GM18951 (cell line): Measurements from ENCODE around the gene BRAF.
"Not testable (repeated sequence)": the region's sequence is repeated elsewhere in the genome, so short reads cannot be mapped to it uniquely, and the experiment has no call there.

Source experiments
- POLR2A ChIP-seq: IDR thresholded peaks from 4 replicates; pipeline ENCODE4 v1.6.1; 2011; ENCODE audit warnings: mild to moderate bottlenecking; ENCODE audit not compliant: insufficient read length, insufficient read depth; ENCODE audit errors: extremely low read depth
- in situ Hi-C: fragments of 300-500 bp; cut with MboI; formaldehyde crosslinking; loops from one replicate; pipeline ENCODE4 v1.12.0; 2022; ENCODE audit warnings: low sequenced_read_pairs, mixed read lengths, inconsistent platforms; ENCODE audit not compliant: unreplicated experiment

BRAF gene

DNA sequence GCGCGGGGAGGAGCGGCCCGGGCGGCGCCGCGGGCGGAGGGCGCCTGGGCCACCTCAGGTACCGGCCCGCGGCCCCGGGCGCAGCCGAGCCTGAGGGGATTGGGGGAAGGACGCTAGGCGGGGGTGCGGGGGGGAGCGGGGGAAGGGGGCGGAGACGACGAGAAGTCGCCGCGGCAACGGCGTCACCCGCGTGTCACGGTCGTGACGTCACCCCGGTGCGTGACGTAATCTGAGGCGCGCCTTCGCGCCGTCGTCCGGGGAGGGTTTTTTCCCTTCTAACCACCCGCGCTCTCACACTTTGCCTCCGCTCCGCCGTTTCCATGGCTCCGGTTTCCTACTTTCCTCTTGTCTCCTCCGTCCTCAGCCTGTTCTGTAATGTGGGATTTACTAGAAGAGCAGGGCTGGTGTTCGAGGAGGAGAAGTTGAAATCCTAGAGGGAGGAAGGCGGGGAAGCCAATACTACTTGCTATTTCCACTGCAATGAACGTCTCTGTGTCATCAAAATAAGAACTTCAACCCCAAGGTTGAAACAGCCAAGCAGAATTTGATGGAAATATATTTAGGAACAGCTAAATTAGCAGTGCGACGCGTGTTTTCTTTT is at the start of gene BRAF:
TSS of gene BRAF (minus strand) at position 109 of the 601 bp plus-strand sequence. CDS start 226 bp downstream, outside the sequence.
- in situ Hi-C loops = no loop called here

DNA sequence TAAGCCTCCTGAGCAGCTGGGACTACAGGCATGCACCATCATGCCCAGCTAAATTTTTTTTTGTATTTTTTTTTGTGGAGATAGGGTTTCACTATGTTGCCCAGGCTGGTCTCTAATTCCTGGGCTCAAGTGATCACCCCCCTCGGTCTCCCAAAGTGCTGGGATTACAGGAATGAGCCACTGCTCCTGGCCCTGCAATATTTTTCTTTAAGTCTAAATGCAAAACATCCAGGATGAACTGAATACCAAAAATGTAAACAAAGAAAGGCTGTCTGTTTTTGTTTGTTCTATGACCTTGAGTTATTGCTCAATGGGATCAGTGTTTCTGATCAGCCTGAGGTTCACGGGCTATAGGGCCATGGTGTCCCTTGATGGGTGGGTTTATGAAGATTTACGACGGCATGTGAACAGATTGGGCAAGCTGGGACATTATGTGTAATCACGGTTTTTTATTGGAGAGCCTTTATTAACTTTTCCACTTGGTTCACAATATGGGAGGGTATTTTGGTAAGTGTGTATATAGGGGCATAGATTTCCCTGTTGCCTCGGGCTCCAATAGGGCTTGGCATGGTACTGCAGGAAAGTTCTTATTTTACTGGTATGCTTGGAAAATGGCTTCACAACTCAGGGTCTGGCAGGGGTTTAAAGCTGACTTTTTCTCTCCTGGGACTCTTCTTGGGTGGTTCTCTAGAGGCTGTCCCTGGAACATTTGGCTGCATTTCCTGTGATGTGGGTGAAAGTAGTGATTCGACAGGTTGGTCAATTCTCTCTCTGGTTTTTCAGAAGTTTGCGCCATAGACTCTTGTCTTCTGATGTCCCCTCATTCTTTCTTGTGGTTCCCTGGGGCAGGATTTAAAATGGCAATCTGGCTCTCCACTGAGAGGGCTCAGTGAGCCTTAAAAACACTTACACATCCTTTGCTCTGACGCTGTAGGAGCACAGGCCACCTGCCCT is 48.4 kb upstream of the BRAF start:
- in situ Hi-C loops = no loop called here
- TF ChIP-seq POLR2A = no peak

More for the DNA sequence above, at the start of gene BRAF:
- TF ChIP-seq POLR2A = peak; percentile 25

DNA sequence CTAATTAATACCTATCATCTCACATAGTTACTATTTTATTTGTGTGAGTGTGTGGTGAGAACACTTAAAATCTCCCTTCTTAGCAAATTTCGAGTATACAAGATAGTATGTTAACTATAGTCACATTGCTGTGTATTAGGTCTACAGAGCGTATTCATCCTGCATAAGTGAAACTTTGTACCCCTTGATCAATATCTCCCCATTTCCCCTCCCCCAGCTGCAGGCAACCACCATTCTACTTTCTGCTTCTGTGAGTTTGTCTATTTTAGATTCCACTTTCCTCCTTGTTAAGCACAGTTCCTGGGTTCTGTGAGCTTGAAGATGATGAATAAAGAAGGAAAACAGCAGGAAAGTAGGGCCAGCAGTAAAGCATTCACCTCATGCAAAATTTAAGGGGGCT is 47.6 kb upstream of the BRAF start:
- in situ Hi-C loops = no loop called here
- no peak for TF ChIP-seq POLR2A

DNA sequence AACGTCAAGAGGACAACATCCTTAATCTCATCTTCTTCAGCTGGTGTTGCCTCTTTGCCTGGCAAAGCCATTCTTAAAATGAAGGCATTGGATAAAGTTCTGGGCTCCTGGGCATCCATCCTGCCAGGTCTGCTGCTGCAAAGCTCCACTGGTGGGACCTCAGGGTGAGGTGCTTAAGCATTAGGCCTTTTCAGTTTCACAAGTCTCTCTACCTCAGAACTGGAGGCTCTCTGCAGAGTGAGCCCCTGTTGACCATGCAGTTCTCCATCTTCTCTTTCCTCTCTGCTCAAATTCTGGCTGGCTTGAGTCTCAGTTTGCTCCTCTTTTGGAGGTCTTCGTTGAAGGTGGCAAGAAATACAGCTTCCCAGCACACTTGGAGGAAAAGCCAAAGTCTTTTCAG is 42.7 kb upstream of the BRAF start:
- in situ Hi-C loops = no loop called here
- TF ChIP-seq POLR2A = no peak

DNA sequence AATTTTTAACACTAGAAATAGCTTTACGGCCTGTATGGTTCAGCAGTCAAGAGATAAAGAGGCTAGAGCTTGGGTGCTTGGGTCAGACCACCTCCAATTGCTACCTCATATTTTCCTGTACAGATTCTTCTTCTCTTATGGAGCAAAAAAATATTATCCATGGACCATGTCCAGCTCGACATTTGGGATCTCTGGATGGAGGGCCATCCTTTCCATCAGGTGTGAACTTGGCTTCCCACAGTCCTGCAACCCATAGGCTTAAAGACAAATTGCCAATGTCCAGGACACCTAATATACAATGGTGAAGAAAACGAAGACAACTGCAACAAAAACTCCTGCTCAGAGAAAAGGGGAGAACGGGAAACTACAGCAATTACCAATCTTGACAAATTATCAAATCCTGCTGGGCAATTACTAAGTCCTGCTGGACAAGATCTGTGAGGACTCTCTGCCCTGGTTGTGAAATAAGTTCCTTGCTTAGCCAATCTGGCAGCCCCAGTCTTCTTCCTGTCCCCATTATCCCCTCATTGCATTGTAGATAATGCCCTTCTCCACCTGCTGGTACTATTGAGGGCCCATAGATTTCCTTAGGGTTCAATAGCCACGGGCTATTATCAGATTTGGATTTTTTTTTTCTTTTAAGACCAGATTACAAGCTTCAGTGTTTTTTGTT is 42.0 kb upstream of the BRAF start:
- in situ Hi-C loops = no loop called here
- no peak for TF ChIP-seq POLR2A

DNA sequence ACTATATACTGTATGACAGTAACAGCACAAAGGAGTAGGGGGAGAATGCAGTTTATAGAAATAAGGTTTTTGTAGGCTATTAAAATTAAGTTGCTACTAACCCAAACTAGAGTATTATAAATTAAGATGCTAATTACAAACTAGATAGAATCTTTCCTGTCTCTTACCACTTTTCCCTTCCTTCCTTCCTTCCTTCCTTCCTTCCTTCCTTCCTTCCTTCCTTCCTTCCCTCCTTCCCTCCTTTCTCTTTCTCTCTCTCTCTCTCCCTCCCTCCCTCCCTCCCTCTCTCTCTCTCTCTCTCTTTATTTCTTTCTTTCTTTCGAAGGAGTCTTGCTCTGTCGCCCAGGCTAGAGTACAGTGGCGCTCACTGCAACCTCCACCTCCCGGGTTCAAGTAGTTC is 36.4 kb upstream of the BRAF start:
- in situ Hi-C loops = no loop called here
- TF ChIP-seq POLR2A = no peak

DNA sequence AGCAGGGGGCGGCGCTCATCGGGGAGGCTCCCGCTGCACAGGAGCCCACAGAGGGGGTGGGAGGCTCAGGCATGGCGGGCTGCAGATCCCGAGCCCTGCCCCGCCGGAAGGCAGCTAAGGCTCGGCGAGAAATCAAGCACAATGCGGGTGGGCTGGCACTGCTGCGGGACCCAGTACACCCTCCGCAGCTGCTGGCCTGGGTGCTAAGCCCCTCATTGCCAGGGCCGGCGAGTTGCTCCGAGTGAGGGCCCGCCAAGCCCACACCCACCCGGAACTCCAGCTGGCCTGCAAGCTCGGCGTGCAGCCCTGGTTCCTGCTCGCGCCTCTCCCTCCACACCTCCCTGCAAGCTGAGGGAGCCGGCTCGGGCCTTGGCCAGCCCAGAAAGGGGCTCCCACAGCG is 32.3 kb upstream of the BRAF start:
- in situ Hi-C loops = not testable (repeated sequence)

DNA sequence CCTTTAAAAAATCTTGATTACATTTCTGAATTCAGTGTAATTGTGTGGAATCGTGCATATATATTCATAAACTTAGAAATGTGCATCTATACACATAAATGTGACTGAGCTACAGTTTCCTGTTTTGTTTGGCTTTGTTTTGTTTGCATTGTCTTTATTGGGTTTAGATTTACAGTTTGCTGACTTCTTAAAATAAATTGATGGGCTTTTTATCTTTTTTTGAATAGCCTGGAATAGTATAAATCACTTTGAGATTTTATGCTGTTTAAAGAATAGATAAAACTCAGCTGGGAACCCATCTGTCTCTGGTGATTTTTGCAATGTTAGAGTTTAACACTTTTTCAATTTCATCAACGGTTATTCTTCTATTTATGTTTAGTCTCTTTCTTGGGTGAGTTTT is 21.2 kb upstream of the BRAF start:
- in situ Hi-C loops = no loop called here
- TF ChIP-seq POLR2A = no peak

DNA sequence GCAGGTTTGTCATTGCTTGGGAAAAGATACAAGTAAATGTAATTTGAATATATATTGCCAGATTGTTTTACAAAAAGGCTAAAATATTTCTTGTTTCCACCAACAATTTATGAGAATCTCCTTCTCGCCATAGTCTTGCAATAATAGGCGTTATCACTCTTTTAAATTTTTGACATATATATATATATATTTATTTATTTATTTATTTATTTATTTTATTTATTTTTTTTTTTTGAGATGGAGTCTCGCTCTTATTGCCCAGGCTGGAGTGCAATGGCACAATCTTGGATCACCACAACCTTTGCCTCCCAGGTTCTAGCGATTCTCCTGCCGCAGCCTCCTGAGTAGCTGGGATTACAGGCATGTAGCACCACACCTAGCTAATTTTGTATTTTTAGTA is 17.5 kb upstream of the BRAF start:
- in situ Hi-C loops = not testable (repeated sequence)

DNA sequence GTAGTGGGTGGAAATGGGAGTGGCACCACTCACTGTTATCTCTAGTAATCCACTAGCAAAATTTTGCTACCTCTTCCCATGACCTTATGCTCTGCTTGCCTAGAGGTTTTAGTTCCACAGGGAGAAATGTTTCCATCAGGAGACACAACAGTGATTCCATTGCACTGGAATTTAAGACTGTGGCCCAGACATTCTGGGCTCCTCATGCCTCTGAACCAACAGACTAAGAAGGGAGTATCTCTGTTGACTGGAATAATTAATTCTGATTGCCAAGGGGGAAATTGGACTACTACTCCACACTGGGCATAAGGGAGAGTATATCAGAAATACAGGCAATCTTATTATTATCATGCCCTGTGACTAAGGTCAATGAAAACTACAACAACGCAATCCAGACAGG is 16.2 kb upstream of the BRAF start:
- in situ Hi-C loops = no loop called here
- no peak for TF ChIP-seq POLR2A

DNA sequence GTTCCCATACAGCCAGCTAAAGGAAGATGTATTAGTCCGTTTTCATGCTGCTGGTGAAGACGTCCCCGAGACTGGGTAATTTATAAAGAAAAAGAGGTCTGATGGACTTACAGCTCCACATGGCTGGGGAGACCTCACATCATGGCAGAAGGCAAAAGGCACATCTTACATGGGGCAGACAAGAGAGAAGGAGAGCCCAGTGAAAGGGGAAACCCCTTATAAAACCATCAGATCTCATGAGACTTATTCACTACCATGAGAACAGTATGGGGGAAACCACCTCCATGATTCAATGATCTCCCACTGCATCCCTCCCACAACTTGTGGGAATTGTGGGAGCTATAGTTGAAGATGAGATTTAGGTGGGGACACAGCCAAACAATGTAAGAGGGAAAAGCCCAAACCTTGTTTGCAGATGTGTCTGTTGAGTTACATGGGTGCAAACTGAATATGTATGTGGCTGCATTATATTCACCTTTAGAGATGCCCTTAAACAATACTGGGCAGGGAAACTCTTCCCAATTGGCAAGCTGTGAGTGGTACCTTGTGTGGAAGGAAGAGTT is 13.1 kb upstream of the BRAF start:
- no peak for TF ChIP-seq POLR2A
- in situ Hi-C loops = no loop called here

DNA sequence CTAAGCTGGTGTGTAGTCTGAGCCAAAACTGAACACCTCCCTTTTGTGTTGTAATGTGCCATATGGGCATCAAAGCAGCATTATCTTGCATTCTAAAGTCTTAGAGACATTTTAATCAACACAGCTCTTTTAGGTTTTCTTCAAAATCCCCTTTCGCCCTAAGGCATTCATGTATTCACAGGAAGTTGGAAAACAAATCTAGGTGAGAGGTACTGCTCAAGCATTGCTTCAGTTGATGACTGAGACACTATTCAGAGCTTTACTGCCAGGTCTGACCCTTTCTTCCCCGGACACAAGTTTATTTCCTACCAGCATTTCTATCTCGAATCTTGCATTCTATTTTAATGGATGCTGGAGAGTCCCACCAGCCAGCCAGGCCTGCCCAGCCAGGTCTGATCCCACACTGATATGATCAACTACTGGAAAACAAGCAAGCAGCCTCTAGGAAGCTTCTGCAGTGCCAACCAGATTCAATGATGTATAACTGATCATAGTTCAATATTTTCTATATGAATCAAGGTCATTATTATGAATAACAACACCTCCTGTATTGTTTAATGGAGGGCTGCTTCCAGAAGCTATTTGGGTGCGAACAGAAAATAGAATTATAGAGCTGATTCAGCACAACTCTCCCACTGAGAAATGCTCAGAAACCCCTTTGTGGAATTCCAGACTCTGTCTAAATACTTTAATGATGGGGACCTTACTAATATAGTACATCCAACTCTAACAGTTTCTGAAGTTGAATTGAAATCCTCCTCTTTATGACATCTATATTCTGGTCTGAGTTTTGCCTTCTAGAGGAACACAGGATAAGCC is 4.0 kb upstream of the BRAF start:
- in situ Hi-C loops = no loop called here

DNA sequence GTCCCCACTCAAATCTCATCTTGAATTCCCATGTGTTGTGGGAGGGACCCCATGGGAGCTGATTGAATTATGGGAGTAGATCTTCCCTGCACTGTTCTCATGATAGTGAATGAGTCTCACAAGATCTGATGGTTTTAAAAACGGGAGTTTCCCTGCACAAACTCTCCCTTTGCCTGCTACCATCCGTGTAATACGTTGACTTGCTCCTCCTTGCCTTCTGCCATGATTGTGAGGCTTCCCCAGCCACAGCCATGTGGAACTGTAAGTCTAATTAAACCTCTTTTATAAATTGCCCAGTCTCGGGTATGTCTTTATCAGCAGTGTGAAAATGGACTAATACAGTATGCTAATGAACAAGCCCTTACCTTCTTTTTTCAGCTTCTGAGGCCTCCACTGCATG is 3.2 kb upstream of the BRAF start:
- in situ Hi-C loops = not testable (repeated sequence)

More for the DNA sequence above, 4.0 kb upstream of the BRAF start:
- no peak for TF ChIP-seq POLR2A
